Panc1 (cell line): ENCODE results near the gene SMAD1. TPM values are rescaled to one million over a fixed set of nuclear protein-coding genes. Genes with fewer than 3 reads are reported as not detected.

Experiments
- ATAC-seq: fragments of 200-7000 bp; cut with Tn5 transposase; 2 replicates; pipeline ENCODE4 v1.9.1; 2020; ENCODE audit warnings: mild to moderate bottlenecking, moderate library complexity
- BruUV-seq: library from RNA; stranded (reverse); fragments of 400-500 nt; replicated peaks from 2 replicates; lab custom pipeline; 2021; lab: Mats Ljungman, UMichigan
- CTCF ChIA-PET: fragments of 300-600 bp; sonication (Branson Sonifier 250); formaldehyde crosslinking; loops from one replicate; lab custom pipeline; 2022; ENCODE audit warnings: antibody characterized with exemption; lab: Charles Lee
- POLR2A ChIA-PET: fragments of 300-600 bp; sonication (Branson Sonifier 250); formaldehyde crosslinking; loops from one replicate; lab custom pipeline; 2022; ENCODE audit warnings: antibody characterized with exemption; lab: Charles Lee
- DNase-seq: peaks from one replicate; pipeline ENCODE4 v3.0.0-alpha.2; 2010; ENCODE audit warnings: low read depth, low spot score
- H3K27ac ChIP-seq: 2 replicates; pipeline ENCODE4 v1.5.1; 2011; ENCODE audit warnings: mild to moderate bottlenecking, low read length, inconsistent platforms
- H3K27me3 ChIP-seq: fragments of 200-500 bp; sonication (Bioruptor generic); 2 replicates; pipeline ENCODE4 v1.6.0; 2014; ENCODE audit warnings: low read length, inconsistent platforms; ENCODE audit not compliant: control insufficient read depth, insufficient read depth
- H3K36me3 ChIP-seq: fragments of 200-500 bp; sonication (Bioruptor generic); 2 replicates; pipeline ENCODE4 v1.5.1; 2014; ENCODE audit warnings: inconsistent platforms, mild to moderate bottlenecking, low read length, moderate library complexity; ENCODE audit not compliant: control insufficient read depth, insufficient read depth
- H3K4me1 ChIP-seq: 2 replicates; pipeline ENCODE4 v1.5.1; 2011; ENCODE audit warnings: inconsistent platforms, mild to moderate bottlenecking, low read length, moderate library complexity; ENCODE audit not compliant: control insufficient read depth, insufficient read depth
- H3K4me3 ChIP-seq, 2 experiments: 2 replicates each; pipeline ENCODE4 v1.5.1; 2011 to 2012; ENCODE audit warnings: low read depth in 2 of 2, low read length in 2 of 2, mild to moderate bottlenecking in 2 of 2, inconsistent platforms in 1 of 2, moderate library complexity in 1 of 2
- H3K9me3 ChIP-seq: fragments of 200-500 bp; sonication (Bioruptor generic); 2 replicates; pipeline ENCODE4 v1.5.1; 2014; ENCODE audit warnings: low read depth, mild to moderate bottlenecking, inconsistent platforms, low read length, moderate library complexity; ENCODE audit not compliant: control insufficient read depth, insufficient read depth
- CTCF ChIP-seq: fragments of 450-650 bp; IDR thresholded peaks from 2 replicates; pipeline ENCODE4 v1.5.1; 2017; ENCODE audit warnings: mild to moderate bottlenecking
- POLR2AphosphoS5 ChIP-seq: IDR thresholded peaks from 2 replicates; pipeline ENCODE4 v1.6.1; 2012; ENCODE audit warnings: mild to moderate bottlenecking, low read depth, low read length, moderate library complexity
- REST ChIP-seq, 2 experiments: IDR thresholded peaks; 2 replicates each; pipeline ENCODE4 v1.6.1; 2011 to 2012; ENCODE audit warnings: low read depth in 2 of 2, control low read depth in 1 of 2, low read length in 1 of 2, mild to moderate bottlenecking in 1 of 2, moderate library complexity in 1 of 2; ENCODE audit not compliant: insufficient read depth in 1 of 2
- SIN3A ChIP-seq: IDR thresholded peaks from 2 replicates; pipeline ENCODE4 v1.6.1; 2012; ENCODE audit warnings: low read depth, mild to moderate bottlenecking, low read length, moderate library complexity, borderline replicate concordance; ENCODE audit not compliant: insufficient read depth
- TCF7L2 ChIP-seq: IDR thresholded peaks from 2 replicates; pipeline ENCODE4 v1.6.1; 2011; ENCODE audit warnings: mild to moderate bottlenecking, low read depth, low read length, inconsistent platforms
- in situ Hi-C: cut with HindIII; loops from 2 replicates; pipeline ENCODE4 v1.10.0; 2016; ENCODE audit warnings: low sequenced_read_pairs, low pct_unique_long_range_greater_than_20kb
- intact Hi-C: fragments of 100-400 bp; cut with micrococcal nuclease; formaldehyde crosslinking; loops from one replicate; pipeline ENCODE4 v1.10.0; 2022; ENCODE audit not compliant: unreplicated experiment
- total RNA-seq: library from RNA; stranded (reverse); gene quantifications from one replicate; pipeline ENCODE4 v1.2.1, GENCODE V29; 2021; ENCODE audit not compliant: unreplicated experiment

The SMAD1 gene
- total RNA-seq, 1 experiment from 2014 or later = 24.1 TPM

DNA sequence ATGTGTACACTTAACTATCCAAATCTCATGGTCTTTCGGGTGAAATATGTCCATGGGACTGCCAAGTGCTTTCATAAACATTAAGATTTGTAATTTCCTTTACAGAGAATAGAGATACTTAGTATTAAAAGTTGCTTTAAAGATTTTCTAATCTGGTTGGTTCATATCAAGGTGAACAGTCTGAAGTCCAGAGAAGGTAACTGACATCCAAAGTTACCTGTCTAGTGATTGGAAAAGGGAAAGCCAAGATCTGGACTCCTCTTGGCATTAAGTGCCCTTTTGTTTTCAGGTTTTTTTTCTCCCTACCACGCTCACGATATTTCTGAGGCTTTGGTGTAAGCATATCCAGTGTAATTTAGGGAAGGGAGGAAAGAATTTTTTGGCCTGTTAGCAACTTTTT is 5.0 kb downstream of the SMAD1 start:
- no TSS peak for BruUV-seq
- H3K4me3 ChIP-seq = no peak overlapping the region
- H3K27me3 ChIP-seq = no peaks in the 10 kb centered on the region
- no peaks in the 10 kb centered on the region for H3K9me3 ChIP-seq
- no peak overlapping the region for H3K27ac ChIP-seq
- in situ Hi-C loops (no loop called here), intact Hi-C loops (loop anchor here (10.0 kb wide), 2 partner anchors 128 to 252 kb away; partner anchors contain the start of gene MMAA)
- no peak for DNase-seq
- ATAC-seq = no peak
- ChIA-PET CTCF (no interaction called here), POLR2A (no interaction called here)
- H3K36me3 ChIP-seq = no peaks in the 10 kb centered on the region
- TF ChIP-seq TCF7L2 = no peak
- no peak for TF ChIP-seq SIN3A
- TF ChIP-seq REST (IDR thresholded peaks at IDR 0.05; ENCODE audit: insufficient read depth in 1 of 2, low read depth in 2 of 2, low read length in 1 of 2) = no peak
- no peak for TF ChIP-seq POLR2AphosphoS5
- no peak for TF ChIP-seq CTCF
- peaks cover 8% of the 10 kb centered on the region for H3K4me1 ChIP-seq

DNA sequence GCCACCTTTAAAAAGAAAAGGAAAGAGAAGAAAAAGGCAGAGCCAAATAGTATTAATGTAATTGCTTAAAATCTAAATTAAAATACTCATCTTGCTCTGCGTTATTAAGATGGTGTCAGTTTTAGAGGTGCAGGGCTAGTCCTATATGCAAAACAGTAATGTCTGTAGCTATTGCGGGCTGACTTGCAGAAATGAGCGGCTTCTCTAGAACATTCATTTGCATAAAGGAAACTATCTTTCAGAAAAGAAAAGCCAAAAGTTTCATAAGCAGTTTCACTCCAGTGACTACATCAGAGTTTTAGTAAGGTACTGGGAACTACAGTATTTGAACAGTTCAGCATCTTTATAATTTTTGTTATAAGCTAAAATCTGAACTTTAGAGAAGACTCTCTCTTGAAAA is 6.0 kb downstream of the SMAD1 start:
- ATAC-seq (no peak), DNase-seq (no peak)
- ChIA-PET POLR2A (no interaction called here), CTCF (no interaction called here)
- no peaks in the 10 kb centered on the region for H3K9me3 ChIP-seq
- in situ Hi-C loops (no loop called here), intact Hi-C loops (loop anchor here (10.0 kb wide), 2 partner anchors 127 to 253 kb away; partner anchors contain the start of gene MMAA)
- H3K36me3 ChIP-seq = no peaks in the 10 kb centered on the region
- TF ChIP-seq CTCF (no peak), SIN3A (no peak)
- no peak overlapping the region for H3K27ac ChIP-seq
- BruUV-seq = no TSS peak
- H3K4me3 ChIP-seq = no peak overlapping the region
- no peaks in the 10 kb centered on the region for H3K27me3 ChIP-seq
- H3K4me1 ChIP-seq = peaks cover 8% of the 10 kb centered on the region
